BE2C (cell line): ENCODE measurements around the gene MEIS1.
A peak's percentile ranks its signal among the peaks of the same experiment; 100 is the strongest.

ENCODE experiments used
- DNase-seq: peaks from one replicate; pipeline ENCODE4 v3.0.0-alpha.2; 2020
- H3K27me3 ChIP-seq: fragments of 250-450 bp; sonication (Bioruptor Pico); 2 replicates; pipeline ENCODE4 v1.5.1; 2020; ENCODE audit warnings: mild to moderate bottlenecking
- H3K36me3 ChIP-seq: fragments of 250-450 bp; sonication (Bioruptor Pico); 2 replicates; pipeline ENCODE4 v1.5.1; 2020; ENCODE audit warnings: mild to moderate bottlenecking
- H3K4me1 ChIP-seq: fragments of 250-450 bp; sonication (Bioruptor Pico); 2 replicates; pipeline ENCODE4 v1.5.1; 2020
- H3K4me3 ChIP-seq: 2 replicates; pipeline ENCODE4 v1.5.1; 2011; ENCODE audit warnings: low read depth, low read length
- H3K9me3 ChIP-seq: fragments of 250-450 bp; sonication (Bioruptor Pico); 2 replicates; pipeline ENCODE4 v1.5.1; 2020
- TF ChIP-seq, protein P1 (sequence below): IDR thresholded peaks from 2 replicates; pipeline ENCODE4 v1.5.1; 2012; ENCODE audit warnings: mild to moderate bottlenecking, low read depth, low read length

Gene MEIS1

DNA sequence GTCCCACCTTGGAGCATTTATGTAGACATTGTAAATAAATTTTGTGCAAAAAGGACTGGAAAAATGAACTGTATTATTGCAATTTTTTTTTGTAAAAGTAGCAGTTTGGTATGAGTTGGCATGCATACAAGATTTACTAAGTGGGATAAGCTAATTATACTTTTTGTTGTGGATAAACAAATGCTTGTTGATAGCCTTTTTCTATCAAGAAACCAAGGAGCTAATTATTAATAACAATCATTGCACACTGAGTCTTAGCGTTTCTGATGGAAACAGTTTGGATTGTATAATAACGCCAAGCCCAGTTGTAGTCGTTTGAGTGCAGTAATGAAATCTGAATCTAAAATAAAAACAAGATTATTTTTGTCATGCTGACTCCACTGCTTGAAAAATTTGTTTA lies 137.5 kb downstream of the MEIS1 start:
- H3K4me1 ChIP-seq = peaks cover 3% of the 10 kb centered on the region
- TF ChIP-seq, protein P1, sequence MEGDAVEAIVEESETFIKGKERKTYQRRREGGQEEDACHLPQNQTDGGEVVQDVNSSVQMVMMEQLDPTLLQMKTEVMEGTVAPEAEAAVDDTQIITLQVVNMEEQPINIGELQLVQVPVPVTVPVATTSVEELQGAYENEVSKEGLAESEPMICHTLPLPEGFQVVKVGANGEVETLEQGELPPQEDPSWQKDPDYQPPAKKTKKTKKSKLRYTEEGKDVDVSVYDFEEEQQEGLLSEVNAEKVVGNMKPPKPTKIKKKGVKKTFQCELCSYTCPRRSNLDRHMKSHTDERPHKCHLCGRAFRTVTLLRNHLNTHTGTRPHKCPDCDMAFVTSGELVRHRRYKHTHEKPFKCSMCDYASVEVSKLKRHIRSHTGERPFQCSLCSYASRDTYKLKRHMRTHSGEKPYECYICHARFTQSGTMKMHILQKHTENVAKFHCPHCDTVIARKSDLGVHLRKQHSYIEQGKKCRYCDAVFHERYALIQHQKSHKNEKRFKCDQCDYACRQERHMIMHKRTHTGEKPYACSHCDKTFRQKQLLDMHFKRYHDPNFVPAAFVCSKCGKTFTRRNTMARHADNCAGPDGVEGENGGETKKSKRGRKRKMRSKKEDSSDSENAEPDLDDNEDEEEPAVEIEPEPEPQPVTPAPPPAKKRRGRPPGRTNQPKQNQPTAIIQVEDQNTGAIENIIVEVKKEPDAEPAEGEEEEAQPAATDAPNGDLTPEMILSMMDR = no peak

GRCh38 chr2:66573416-66573815 lies 138.5 kb downstream of the MEIS1 start:
- DNase-seq = no peak
- Histone ChIP-seq H3K4me1 (peaks cover 3% of the 10 kb centered on the region), H3K4me3 (no peak overlapping the region), H3K9me3 (no peaks in the 10 kb centered on the region), H3K36me3 (no peaks in the 10 kb centered on the region), H3K27me3 (no peaks in the 10 kb centered on the region)
- TF ChIP-seq, protein P1 = no peak

More for the DNA sequence above, 137.5 kb downstream of the MEIS1 start:
- Histone ChIP-seq H3K36me3 (no peaks in the 10 kb centered on the region), H3K4me3 (no peak overlapping the region), H3K9me3 (no peaks in the 10 kb centered on the region), H3K27me3 (no peaks in the 10 kb centered on the region)
- DNase-seq = no peak

DNA sequence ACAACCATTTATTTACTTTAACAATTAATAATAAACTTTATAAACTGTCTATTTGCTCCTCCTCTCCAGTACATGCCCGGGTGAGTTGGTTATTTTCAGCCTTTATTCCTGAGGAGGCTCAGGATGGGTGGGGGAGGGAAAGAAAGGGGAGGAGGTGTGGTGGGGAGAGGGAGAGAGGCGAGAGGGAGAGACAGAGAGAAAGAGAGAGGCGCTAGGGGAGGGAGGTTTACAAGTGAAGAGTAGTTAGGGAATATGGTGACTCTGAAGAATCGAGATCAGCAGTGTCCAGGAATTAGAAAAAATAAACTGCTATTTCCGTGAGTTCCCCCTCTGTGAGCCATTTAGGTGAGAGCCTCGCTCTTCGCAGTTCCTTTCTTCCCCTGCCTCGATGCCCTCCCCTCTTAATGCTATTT lies 138.9 kb downstream of the MEIS1 start:
- H3K9me3 ChIP-seq = no peaks in the 10 kb centered on the region
- H3K36me3 ChIP-seq = no peaks in the 10 kb centered on the region
- peaks cover 2% of the 10 kb centered on the region for H3K4me1 ChIP-seq
- DNase-seq = no peak
- H3K4me3 ChIP-seq = peak overlapping the region; percentile 42; the same call in 1 of the 2 replicates
- no peaks in the 10 kb centered on the region for H3K27me3 ChIP-seq
- TF ChIP-seq, protein P1 = no peak

- TF ChIP-seq, protein P1 = peak; percentile 52
- peak; percentile 67 for DNase-seq
- Histone ChIP-seq H3K36me3 (no peaks in the 10 kb centered on the region), H3K4me3 (peak overlapping the region; percentile 55), H3K4me1 (no peaks in the 10 kb centered on the region; the same call in 1 of the 2 replicates), H3K9me3 (no peaks in the 10 kb centered on the region), H3K27me3 (no peaks in the 10 kb centered on the region)
Observed at GRCh38 chr2:66574701-66575624, 140.0 kb downstream of the MEIS1 start.

DNA sequence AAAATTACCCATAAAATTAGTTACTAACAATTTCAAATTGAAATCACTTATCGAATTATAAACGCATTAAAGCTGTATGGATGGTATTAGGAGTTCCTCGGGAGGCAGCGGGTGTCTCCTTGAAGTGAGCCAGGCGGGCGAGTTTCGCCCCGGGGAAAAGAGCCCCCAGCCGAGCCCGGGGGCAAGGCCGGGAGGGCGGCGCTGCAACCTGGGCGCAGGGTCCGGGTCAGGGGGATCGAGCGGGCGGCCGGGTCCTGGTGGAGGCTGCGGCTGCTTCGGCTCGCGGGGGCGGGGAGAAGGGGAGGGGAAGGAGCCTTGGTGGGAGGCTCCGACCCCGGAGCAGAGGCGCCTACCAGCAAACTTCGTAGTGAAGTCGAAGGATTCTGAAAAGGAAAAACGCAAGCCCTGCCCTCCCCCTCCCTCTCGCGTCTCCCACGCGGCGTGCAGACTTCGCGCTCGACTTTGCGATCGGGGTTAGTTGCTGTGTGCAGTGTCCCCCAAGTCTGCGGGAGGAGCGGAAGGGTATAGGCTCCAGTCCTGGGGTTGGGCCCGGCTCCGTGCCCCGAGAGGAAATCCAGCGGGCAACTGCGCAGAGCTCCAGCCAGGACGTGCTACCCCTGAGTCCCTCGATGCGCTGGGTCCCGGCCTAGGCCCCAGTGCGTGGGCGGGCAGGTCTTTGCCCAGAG lies 140.8 kb downstream of the MEIS1 start:
- Histone ChIP-seq H3K36me3 (no peaks in the 10 kb centered on the region), H3K9me3 (no peaks in the 10 kb centered on the region), H3K27me3 (no peaks in the 10 kb centered on the region), H3K4me3 (peak overlapping the region; percentile 55), H3K4me1 (no peaks in the 10 kb centered on the region; the same call in 1 of the 2 replicates)
- TF ChIP-seq, protein P1 = no peak
- DNase-seq = no peak

DNA sequence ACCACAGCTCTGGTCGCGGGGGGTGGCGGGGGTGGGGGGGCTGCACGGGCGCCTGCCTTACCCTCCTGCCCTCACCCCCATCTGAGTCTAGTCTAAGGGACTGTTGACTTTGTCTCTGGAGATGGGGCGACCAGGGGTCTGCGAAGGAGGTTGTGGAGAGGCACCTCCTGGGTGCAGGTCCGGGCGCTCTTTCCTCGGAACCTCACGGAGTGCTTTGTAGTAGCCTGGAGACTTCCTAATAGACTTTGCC lies 141.3 kb downstream of the MEIS1 start:
- no peaks in the 10 kb centered on the region; the same call in 1 of the 2 replicates for H3K4me1 ChIP-seq
- TF ChIP-seq, protein P1 = no peak
- no peaks in the 10 kb centered on the region for H3K36me3 ChIP-seq
- no peak overlapping the region for H3K4me3 ChIP-seq
- DNase-seq = no peak
- H3K9me3 ChIP-seq = no peaks in the 10 kb centered on the region
- no peaks in the 10 kb centered on the region for H3K27me3 ChIP-seq
